Stimulated activated CD4-positive, alpha-beta T cell treated with anti-CD3 and anti-CD28 coated beads, Interleukin-4, amount 100 ng/mL, for 48 hours (primary cell): ENCODE measurements around the gene CERS6.

Source experiments
- DNase-seq, 2 donors: peaks; one replicate each; pipeline ENCODE4 v3.0.0-alpha.2; 2020; ENCODE audit warnings: low read depth in 2 of 2

The CERS6 gene

GRCh38 chr2:168602379-168602778 lies 146.3 kb downstream of the CERS6 start:
- DNase-seq: no peak

- no peak for DNase-seq
Measured at GRCh38 chr2:168602846-168603401, 146.9 kb downstream of the CERS6 start.

DNA sequence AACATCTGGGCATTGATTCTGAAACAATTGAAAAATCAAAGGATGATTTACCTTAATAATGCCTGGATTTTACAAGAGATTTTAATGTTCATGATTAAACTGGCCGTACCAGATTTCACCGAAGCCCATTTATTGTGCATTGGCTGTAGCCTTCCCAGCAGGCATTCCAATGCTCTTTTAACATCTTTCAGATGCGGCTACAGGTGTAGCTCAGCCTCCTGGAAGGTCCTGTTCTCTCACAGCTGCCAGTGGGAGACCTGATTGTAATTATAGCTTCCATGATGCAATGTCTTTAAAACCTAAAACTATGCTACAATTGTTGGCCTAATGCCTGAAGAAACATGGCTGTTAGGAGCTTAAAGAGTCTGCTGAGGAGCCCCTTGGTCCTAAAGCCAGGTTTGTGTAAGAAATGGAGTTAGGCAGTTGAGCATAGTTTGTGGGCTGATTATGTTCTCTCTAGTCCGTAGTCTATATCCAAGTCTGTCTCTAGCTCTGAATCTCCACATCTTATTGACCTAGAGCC lies 147.4 kb downstream of the CERS6 start:
- no peak for DNase-seq

- no peak for DNase-seq
Measured at GRCh38 chr2:168604252-168604651, 148.2 kb downstream of the CERS6 start.

GRCh38 chr2:168607992-168608391 lies 151.9 kb downstream of the CERS6 start:
- DNase-seq: no peak

GRCh38 chr2:168608796-168609195 lies 152.7 kb downstream of the CERS6 start:
- DNase-seq: no peak

DNA sequence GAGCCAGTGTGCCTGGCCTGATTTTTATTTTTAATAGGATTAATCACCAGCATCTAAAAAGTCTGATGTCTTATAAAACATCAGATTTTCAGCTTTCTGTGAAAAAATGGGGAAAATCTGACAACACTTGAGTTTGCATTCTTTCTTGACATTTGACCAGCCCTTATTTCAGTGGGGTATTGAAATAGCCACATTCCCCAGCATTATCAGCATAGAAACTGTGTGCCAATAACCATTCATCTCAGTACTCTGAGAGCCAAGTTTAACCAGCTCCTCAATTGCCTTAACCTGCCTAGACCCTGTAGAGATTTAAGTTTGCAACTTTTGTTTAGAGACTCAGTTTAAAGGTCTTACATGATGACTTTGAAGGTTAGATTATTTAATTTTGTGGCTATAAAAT lies 155.0 kb downstream of the CERS6 start:
- DNase-seq: no peak

- no peak for DNase-seq
Measured at GRCh38 chr2:168611896-168612650, 156.0 kb downstream of the CERS6 start.

DNA sequence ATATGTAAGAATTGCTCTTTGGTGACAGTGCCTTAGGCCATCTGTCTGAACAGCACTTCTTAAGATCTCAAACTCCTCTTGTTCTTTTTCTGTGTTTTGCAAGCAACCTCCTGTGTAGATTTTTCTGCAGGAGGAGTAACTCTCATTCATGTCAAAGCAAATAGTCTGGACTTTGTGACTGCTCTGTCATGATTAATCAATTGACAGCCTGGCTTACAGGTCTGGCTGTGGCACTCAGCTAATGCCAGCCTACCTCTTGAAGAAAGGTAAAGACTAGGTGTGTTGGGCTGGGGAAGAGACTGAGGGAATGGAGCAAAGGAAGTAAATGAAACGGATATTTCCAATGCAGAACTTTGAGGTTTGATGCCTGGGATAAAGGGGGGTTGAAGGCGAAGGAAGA lies 156.6 kb downstream of the CERS6 start:
- DNase-seq: no peak

GRCh38 chr2:168613551-168613950 lies 157.5 kb downstream of the CERS6 start:
- DNase-seq: no peak

DNA sequence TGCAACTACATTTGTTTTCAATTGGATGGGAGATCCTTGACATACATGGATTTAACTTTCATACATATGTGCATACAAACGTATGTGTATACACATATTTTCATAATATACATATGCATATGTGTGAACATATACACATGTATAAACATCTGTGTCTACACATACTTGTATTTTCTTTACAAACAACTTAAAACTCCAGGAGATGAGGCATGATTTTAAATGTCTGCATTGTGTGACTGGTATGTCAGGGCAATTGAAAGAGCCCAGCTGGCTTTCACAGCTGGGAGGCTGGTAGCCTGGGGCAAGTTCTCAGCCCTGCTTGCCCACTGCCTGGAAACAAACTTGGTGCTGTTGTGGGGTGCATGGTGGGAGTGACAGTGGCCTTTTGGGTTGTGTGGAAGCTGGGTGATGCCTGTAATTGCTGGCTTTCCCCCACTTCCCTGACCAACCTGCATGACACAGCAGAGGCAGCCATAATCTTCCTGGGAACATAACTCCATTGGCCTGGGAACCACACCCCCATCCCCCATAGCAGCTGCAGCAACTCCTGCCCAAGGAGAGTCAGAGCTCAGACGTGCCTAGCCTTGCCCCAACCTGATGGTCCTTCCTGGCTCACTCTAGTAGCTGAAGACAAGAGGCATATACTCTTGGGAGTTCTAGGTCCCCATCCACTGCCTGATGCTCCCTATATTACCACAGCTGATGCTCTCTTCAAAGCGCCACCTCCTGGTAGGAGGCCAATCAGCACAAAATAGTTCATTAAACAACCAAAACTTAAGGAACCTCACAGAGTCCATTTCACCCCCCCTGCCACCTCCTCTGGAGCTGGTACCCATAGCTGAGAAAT lies 158.3 kb downstream of the CERS6 start:
- no peak for DNase-seq

GRCh38 chr2:168620554-168620953 lies 164.5 kb downstream of the CERS6 start:
- DNase-seq: no peak

DNA sequence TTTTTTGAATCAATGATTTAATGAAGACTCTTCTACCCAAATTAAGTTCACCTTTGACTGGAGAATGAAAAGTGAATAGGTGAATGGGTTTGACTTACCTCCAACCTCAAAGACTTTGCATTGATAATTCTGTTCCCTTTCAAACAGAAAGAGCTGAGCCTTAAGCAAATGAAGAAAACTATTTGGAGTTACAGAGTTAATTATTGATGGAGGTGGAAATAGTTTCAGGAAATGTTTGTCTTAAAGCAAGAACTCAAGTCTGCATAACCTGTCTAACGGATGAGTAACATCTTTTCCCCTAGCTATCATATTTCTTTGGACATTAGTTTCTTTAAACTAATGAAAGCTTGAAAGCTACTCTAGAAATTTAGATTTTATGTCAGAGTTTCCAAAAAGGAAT lies 166.5 kb downstream of the CERS6 start:
- DNase-seq: no peak

GRCh38 chr2:168624028-168624427 lies 168.0 kb downstream of the CERS6 start:
- DNase-seq: no peak

- DNase-seq: no peak
Measured at GRCh38 chr2:168626096-168626495, 170.0 kb downstream of the CERS6 start.

DNA sequence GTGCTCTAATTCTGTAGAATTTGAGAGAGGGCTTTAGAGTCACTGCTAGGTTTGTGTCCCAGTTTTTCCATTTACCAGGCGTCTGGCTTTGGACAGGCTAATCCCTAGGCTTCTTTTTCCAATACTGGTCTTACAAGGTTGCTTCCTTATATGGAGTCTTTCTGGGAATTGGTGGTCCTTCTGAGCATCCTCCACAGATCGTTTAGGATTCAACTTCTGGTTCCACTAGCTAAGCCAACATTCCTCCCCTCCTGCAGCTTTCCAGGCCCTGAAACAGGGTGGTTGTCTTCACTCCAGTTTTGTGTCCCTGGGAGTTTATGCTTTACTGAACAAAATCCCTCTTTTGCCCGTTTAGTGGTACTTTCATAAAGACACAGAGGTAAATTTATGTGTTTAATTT lies 170.6 kb downstream of the CERS6 start:
- DNase-seq: no peak

DNA sequence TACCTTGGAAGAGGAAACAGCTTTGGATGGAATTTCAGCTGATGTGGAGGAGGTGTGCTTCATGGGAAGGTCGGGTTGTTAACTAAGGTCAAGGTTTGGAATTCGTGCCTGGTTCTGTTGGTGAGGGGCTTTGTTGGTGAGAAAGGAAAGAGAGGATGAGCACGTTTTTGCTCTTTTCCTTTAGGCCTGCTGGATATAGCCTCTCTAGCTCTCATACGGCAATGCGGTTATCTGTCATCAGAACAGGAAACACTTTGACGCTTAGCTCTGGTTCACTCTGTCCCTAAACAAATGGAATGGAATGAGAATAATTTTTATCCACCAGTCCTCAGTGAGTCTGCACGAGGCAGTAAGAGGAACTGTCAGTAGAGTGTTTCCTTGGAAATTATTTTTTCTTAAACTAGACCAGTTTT lies 176.6 kb downstream of the CERS6 start:
- DNase-seq: no peak

GRCh38 chr2:168633200-168633599 lies 177.1 kb downstream of the CERS6 start:
- no peak for DNase-seq

DNA sequence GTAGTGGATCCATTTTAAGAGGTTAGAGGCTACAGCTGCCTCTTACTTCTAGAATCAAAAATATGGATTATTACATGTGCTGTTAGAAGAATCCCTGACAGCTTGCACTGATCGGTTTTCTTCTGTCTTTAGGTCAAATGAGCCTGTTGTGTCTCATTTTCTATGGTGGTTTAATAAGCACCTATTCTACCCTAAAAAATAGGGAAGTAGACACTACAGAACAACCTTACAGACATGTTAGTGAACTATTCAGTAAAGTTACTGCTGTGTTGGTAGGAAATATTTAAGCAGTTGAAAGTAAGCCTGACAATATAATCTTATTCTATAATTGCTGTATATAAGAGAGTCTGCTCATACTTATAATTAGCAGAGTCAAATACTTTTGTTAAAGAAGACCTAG lies 177.8 kb downstream of the CERS6 start:
- DNase-seq: no peak

DNA sequence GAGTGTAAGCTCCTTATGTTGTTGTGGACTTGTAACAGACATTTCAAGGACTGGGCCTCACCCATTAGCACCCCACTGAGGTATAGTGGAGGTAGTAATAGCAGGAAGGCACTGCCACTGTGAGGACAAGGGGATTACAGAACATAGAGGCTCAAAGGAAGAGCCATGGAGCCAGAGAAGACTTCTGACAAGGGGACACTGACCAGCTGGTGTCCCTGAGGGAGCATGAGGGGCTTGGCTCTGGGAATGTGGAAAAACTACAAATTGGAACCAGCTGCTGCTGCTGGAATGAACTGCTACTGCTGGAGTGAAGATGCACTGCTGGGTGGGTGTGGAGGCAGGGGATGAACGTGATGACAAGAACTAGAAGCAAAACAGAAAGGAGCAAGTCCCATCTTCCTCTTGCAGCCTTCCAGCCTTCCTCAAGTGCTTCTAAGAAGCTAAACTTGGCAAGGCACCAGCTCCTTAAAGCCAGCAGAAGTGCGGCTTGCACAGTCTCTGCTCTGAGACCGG lies 179.0 kb downstream of the CERS6 start:
- DNase-seq: no peak

- no peak for DNase-seq
Measured at GRCh38 chr2:168639018-168639417, 182.9 kb downstream of the CERS6 start.

DNA sequence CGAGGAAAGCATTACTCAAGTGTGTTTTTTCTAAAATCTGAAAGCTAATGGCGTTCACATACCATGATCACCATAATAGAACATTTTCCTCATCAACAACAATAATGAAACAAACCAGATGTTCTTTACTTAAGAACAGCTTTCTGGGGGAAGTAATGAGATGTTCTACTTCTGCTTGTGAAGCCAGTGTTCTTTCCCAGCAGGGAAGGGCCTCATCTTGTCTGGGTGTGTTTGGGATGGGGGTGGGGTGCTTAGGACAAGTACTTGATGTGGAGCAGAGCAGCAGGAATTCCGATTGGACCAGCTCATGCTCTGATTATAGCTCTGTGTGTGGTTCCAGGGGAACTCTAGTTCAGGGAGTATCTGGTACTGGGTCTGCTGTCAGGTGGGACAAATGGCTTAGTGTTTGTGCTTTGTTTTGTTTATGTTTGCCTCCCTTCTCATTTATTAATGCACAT lies 183.4 kb downstream of the CERS6 start:
- DNase-seq: no peak
